GM18526 (cell line): ENCODE results near the gene ARHGAP18.

Source experiments
- POLR2A ChIP-seq: IDR thresholded peaks from 3 replicates; pipeline ENCODE4 v1.6.1; 2011; ENCODE audit not compliant: insufficient read length; ENCODE audit errors: extremely low read depth

ARHGAP18 gene

GRCh38 chr6:129647044-129647443 lies 62.9 kb downstream of the ARHGAP18 start:
- TF ChIP-seq POLR2A = no peak

- no peak for TF ChIP-seq POLR2A
Measured at GRCh38 chr6:129646642-129647041, 63.3 kb downstream of the ARHGAP18 start.

GRCh38 chr6:129645830-129646579 lies 64.0 kb downstream of the ARHGAP18 start:
- no peak for TF ChIP-seq POLR2A

- TF ChIP-seq POLR2A = no peak
Measured at GRCh38 chr6:129645106-129645829, 64.7 kb downstream of the ARHGAP18 start.

- TF ChIP-seq POLR2A = no peak
Measured at GRCh38 chr6:129644567-129645015, 65.4 kb downstream of the ARHGAP18 start.

- no peak for TF ChIP-seq POLR2A
Measured at GRCh38 chr6:129643968-129644367, 66.0 kb downstream of the ARHGAP18 start.

- no peak for TF ChIP-seq POLR2A
Measured at GRCh38 chr6:129643176-129643575, 66.8 kb downstream of the ARHGAP18 start.

GRCh38 chr6:129642322-129642721 lies 67.7 kb downstream of the ARHGAP18 start:
- no peak for TF ChIP-seq POLR2A

- TF ChIP-seq POLR2A = no peak
Measured at GRCh38 chr6:129641344-129641743, 68.6 kb downstream of the ARHGAP18 start.

- TF ChIP-seq POLR2A = no peak
Measured at GRCh38 chr6:129638686-129639085, 71.3 kb downstream of the ARHGAP18 start.

- no peak for TF ChIP-seq POLR2A
Measured at GRCh38 chr6:129638055-129638684, 71.8 kb downstream of the ARHGAP18 start.

GRCh38 chr6:129637340-129638054 lies 72.5 kb downstream of the ARHGAP18 start:
- TF ChIP-seq POLR2A = no peak

- no peak for TF ChIP-seq POLR2A
Measured at GRCh38 chr6:129635396-129636130, 74.4 kb downstream of the ARHGAP18 start.

GRCh38 chr6:129634411-129635230 lies 75.4 kb downstream of the ARHGAP18 start:
- no peak for TF ChIP-seq POLR2A

- no peak for TF ChIP-seq POLR2A
Measured at GRCh38 chr6:129633529-129633928, 76.4 kb downstream of the ARHGAP18 start.
